ENCODE data around the gene GPR107. TPM values are rescaled to one million over a fixed set of nuclear protein-coding genes. Genes with fewer than 3 reads are reported as not detected.

Gene GPR107
- total RNA-seq, 1 donor from 2014 or later, result 21.7 TPM

DNA sequence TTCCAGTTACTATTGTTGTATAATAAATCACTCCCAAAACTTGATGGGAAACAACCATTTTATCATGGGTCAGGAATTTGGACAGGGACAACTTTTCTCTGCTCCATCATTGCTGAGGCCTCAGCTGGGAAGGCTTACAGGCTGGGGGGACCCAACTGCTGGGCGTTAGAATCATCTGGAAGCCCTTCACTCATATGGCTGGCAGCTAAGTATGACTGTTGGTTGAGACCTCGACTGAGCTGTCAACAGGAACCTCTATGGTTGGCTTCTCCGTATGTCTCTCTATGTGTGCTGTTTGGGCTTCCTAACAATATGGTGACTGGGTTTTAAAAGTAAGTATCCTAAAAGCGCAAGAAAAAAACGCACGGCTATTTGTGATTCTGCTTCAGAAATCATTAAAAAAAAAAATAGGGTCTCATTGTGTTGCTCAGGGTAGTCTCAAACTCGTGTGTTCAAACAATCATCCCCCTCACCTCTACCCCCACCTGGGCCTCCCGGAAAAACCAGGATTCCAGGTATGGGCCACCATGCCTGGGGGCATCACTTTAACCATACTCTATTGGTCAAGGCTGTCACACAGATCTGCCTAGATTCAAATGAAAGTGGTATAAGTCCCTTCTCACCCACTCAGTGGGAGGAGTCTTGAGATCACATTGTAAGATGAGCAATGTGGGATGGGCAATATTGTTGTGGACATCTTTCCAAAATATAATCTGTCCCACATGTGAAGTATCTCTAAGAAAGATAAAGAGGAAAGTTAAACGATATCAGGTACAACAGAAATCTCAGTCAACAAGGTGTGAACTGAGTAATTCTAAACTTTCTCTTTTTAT lies 26.0 kb upstream of the GPR107 start:
- intact Hi-C loops (cut with micrococcal nuclease), result no loop called here

DNA sequence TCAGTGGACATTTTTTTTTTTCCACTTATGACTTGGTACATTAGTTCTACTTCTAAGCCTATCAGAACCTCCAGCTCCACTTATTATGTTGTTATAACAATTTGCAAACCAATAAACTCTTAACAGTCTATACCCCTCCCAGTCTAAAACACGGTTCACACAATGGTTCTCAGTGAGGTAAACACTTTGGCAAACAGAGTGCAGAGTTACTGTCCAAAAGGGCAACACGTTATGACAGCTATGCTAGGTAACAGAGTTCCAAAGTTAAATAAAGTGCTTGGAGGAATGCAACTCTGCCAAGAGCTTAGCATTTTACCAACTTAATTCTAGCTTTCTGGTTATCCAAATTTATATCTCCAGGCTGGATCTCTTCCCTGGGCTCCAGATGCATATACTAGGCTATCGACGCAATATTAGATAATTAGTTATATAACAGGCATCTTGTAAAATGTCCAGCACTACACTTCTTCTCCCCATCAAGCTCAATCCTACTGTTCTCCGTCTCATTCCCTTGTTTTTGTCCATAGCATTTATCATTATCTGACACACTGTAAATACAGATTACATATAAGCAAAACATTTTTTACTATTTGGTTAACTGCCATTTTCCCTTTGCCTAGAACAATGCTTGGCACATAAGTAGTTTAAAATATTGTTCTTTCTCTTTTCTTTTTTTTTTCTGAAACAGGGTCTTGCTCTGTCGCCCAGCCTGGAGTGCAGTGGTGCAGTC lies 25.0 kb upstream of the GPR107 start:
- intact Hi-C loops (cut with micrococcal nuclease), result no loop called here

DNA sequence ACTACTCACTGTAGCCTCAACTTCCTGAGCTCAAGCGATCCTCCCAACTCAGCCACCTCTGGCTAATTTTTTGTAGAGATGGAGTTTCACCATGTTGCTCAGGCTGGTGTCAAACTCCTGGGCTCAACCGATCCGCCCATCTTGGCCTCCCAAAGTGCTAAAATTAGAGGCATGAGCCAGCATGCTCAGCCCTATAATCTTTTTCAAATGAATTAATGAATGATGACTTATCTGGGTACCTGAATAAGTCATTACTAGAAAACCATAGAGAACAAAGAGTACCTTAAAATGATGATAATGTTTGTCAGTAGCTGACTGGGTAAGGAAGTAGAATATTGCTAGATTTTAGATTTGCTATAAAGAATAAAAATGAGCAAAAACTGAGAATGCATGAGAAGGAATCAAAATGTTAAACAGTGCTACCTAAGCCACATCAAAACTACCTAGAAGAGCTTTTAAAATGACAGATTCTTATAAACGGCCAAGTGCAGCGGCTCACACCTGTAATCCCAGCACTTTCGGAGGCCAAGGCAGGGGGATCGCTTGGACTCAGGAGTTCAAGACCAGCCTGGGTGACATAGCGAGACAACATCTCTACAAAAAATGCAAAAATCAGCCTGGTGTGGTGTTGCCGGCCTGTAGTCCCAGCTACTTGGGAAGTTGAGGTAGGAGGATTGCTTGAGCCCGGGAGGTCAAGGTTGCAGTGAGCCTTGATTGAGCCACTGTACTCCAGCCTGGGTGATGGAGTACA lies 24.3 kb upstream of the GPR107 start:
- intact Hi-C loops (cut with micrococcal nuclease), result no loop called here

- intact Hi-C loops (cut with micrococcal nuclease), result no loop called here
Observed at GRCh38 chr9:130030651-130031127, 23.0 kb upstream of the GPR107 start.

DNA sequence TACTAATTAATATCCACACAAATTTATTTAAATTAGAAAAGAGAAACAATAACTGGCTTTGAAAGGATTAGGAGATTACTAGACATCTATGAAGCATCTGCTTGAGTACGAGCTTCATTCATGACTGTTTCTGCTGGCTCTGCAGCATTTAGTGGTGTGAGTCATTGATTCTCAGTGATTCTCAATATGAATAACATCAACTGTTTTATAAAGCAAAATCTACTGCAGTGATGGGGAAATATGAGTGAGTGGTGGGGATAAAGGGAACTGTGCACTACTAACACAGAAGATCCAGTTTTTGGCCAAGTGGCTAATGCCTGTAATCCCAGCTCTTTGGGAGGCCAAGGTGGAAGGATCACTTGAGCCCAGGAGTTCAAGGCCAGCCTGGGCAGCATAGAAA lies 19.1 kb upstream of the GPR107 start:
- intact Hi-C loops (cut with micrococcal nuclease), result no loop called here

GRCh38 chr9:130036099-130036498 lies 17.6 kb upstream of the GPR107 start:
- intact Hi-C loops (cut with micrococcal nuclease), result no loop called here

DNA sequence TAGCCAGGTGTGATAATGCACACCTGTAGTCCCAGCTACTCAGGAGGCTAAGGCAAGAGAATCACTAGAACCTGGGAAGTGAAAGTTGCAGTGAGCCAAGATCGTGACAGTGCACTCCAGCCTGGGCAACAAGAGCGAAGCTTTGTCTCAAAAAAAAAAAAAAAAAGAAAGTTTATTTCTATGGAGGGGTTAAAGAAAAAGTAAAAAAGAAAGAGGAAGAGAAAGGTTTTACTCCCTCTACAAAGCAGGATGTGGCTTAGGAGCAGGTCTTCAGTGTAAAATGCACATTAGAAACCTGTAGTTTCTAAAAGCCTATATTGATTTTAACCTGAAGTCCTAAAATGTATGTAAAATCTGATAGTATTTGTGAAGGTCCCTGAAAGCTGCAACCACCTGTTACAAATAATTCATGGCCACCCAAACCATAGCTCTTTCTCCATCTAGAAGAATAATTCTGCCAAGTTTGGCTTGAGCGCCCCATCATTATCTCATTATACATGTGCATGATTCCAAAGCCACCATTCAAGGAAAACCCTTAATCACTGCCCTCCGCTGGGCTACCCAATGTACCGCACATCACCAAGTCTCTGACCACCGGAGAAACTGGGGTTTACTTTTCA lies 14.1 kb upstream of the GPR107 start:
- intact Hi-C loops (cut with micrococcal nuclease), result loop anchor here (2.0 kb wide), 2 partner anchors 45 to 77 kb away; no protein-coding TSS in a partner anchor

DNA sequence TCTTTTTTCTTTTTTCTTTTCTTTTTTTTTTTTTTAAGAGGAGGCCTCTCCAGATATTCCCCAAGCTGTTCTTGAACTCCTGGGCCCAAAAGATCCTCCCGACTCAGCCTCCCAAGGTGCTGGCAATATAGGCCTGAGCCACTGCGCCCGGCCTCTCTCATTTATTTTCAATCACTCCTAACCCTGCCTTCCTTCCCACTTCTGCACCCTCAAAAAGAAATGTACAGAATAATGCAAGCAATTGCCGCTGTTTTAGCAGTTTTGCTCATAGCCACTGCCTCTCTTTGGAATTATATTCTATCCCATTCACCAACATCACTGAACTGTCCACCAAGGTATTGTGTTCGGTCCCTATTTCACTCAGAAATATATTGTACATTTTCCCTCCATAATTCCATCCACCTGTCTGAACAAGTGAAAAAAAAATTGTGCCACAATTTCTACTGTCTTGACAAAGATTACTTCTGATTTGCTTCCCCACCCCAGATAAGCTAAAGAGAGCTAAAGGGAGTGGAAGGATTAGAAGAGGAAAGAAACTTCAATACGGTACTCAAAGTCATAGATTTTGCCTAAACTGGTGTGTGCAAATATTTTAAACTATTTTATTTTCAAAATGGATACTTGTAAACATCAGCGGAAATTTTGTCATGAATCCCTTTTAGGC lies 12.6 kb upstream of the GPR107 start:
- intact Hi-C loops (cut with micrococcal nuclease), result no loop called here

- intact Hi-C loops (cut with micrococcal nuclease), result loop anchor here (2.0 kb wide), 1 partner anchor 157 kb away; no protein-coding TSS in a partner anchor
Observed at GRCh38 chr9:130041648-130042405, 11.9 kb upstream of the GPR107 start.

DNA sequence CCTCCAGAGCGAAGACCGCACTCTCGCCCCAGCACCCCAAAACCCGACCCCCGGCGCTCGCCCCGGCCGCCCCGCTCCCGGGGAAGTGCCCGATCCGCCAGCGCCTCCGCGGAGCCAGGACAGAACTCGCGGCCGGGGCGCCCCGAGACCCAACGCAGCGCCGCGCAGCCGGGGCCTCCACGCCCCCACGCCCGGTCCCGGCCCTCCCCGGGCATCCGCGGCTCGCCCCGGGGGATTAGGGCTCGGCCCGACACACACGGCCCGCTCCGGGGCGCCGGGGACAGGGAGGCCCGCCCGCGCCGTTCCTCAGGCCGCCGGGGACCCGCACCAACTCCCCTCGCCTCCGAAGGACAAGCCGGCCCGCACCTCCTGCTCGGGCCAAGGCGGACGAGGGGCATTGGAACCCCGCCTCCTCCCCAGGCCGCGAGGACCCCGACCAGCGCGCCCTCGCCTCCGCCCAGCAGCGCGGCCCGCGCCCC lies 11.3 kb upstream of the GPR107 start:
- intact Hi-C loops (cut with micrococcal nuclease), result loop anchor here (2.0 kb wide), 1 partner anchor 158 kb away; no protein-coding TSS in a partner anchor

- intact Hi-C loops (cut with micrococcal nuclease), result loop anchor here (2.0 kb wide), 1 partner anchor 158 kb away; no protein-coding TSS in a partner anchor
Observed at GRCh38 chr9:130042885-130043653, 10.6 kb upstream of the GPR107 start, which contains the start of gene FNBP1. FNBP1 (minus strand) TSS chr9:130043189; CDS start chr9:130042975, 214 bp downstream.

- intact Hi-C loops (cut with micrococcal nuclease), result loop anchor here (2.0 kb wide), 1 partner anchor 159 kb away; no protein-coding TSS in a partner anchor
Observed at GRCh38 chr9:130043654-130044623, 9.8 kb upstream of the GPR107 start.

DNA sequence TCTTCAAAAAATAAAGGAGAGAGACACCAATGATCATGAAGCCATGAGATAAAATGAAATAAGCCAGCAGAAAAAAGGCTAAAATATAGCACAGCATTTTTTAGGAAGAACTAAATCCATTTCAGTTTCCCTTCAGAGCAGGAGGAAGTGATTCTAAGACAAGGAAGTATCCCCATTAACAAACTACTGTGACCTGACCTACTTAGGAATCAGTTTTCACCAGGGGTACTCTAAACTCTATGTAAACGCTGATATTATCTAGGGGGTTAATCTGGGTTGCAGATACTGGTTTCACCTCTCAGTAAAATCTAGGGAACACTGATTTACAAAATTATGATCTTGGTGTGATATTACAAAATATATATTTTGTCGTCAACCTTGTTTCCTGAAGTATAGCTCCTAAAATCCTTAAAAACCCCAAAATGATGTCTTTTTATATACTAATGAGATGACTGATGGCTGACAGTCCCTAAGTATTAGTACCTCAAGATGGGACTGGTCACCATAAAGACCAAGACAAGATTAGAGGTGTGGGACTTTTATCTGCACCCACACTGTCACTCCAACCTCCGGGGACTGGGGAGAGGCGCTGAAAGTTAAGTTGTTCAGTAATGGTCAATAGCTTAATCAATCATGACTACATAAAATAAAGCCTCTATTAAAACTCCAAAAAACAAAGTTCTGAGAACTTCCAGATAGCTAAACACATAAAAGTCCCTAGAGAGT lies 7.8 kb upstream of the GPR107 start:
- intact Hi-C loops (cut with micrococcal nuclease), result loop anchor here (1.0 kb wide), 1 partner anchor 7 kb away; the partner anchor contains the start of gene GPR107

DNA sequence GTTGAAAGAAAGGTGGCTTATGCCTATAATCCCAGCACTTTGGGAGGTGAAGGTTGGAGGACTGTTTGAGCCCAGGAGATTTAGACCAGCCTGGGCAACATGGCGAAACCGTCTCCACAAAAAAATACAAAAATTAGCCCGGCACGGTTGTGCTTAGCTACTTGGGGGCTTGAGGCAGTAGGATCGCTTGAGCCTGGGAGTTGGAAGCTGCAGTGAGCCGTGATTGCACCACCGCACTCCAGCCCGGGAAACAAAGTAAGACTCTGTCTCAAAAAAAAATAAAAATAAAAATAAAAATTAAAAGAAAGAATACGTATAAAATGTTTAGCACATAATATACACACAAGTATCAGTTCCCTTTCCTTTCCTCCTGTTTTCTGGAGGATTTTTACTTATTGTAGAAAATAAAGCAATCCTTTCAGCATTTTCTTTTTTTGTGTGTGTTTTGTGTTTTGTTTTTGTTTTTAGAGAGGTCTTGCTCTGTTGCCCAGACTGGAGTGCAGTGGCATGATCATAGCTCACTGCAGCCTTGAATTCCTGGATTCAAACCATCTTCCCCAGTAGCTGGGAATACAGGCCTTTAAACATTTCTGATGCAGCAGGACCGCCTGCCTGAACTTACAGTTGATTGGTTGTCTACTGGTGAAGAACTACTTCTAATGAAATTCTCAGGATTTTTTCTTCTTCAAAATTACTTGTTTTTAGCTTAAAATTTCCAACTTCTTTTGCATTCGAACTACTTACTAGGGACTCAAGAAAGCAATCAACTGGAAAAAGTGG lies 4.1 kb upstream of the GPR107 start:
- intact Hi-C loops (cut with micrococcal nuclease), result no loop called here

GRCh38 chr9:130050462-130050861 lies 3.2 kb upstream of the GPR107 start:
- intact Hi-C loops (cut with micrococcal nuclease), result no loop called here

GRCh38 chr9:130051855-130052254 lies 1.9 kb upstream of the GPR107 start:
- intact Hi-C loops (cut with micrococcal nuclease), result no loop called here
